HG03442 (cell line): Measurements from ENCODE around the gene PHACTR3.
"Not testable (repeated sequence)": the region's sequence is repeated elsewhere in the genome, so short reads cannot be mapped to it uniquely, and the experiment has no call there.

Source experiments
- ATAC-seq: cut with Tn5 transposase; IDR thresholded peaks from one replicate; pipeline ENCODE4 v1.9.1; 2021; ENCODE audit warnings: mild to moderate bottlenecking, moderate library complexity; ENCODE audit not compliant: unreplicated experiment

The PHACTR3 gene

GRCh38 chr20:59603781-59604541 lies at the start of gene PHACTR3:
Gene PHACTR3 (plus strand): TSS chr20:59604540. CDS start chr20:59605015, 475 bp downstream.
- no peak for ATAC-seq

GRCh38 chr20:59557733-59558529 lies 46.4 kb upstream of the PHACTR3 start:
- ATAC-seq, result not testable (repeated sequence)

- ATAC-seq, result no peak
These were observed 45.1 kb upstream of the PHACTR3 start for GRCh38 chr20:59559024-59559817.

GRCh38 chr20:59559863-59560262 lies 44.5 kb upstream of the PHACTR3 start:
- no peak for ATAC-seq

GRCh38 chr20:59560588-59561227 lies 43.6 kb upstream of the PHACTR3 start:
- ATAC-seq, result no peak

GRCh38 chr20:59561228-59561605 lies 43.1 kb upstream of the PHACTR3 start:
- no peak for ATAC-seq

GRCh38 chr20:59561614-59562277 lies 42.6 kb upstream of the PHACTR3 start:
- ATAC-seq, result no peak

- ATAC-seq, result no peak
These were observed 40.2 kb upstream of the PHACTR3 start for GRCh38 chr20:59564171-59564570.

GRCh38 chr20:59564943-59565342 lies 39.4 kb upstream of the PHACTR3 start:
- no peak for ATAC-seq

GRCh38 chr20:59565768-59566461 lies 38.4 kb upstream of the PHACTR3 start:
- ATAC-seq, result no peak

- no peak for ATAC-seq
These were observed 37.5 kb upstream of the PHACTR3 start for GRCh38 chr20:59566631-59567524.

- ATAC-seq, result no peak
These were observed 36.5 kb upstream of the PHACTR3 start for GRCh38 chr20:59567585-59568508.

- no peak for ATAC-seq
These were observed 35.8 kb upstream of the PHACTR3 start for GRCh38 chr20:59568509-59569024.

- ATAC-seq, result no peak
These were observed 35.0 kb upstream of the PHACTR3 start for GRCh38 chr20:59569305-59569704.

- no peak for ATAC-seq
These were observed 33.2 kb upstream of the PHACTR3 start for GRCh38 chr20:59571151-59571550.

- ATAC-seq, result no peak
These were observed 32.6 kb upstream of the PHACTR3 start for GRCh38 chr20:59571551-59572314.

- ATAC-seq, result no peak
These were observed 31.8 kb upstream of the PHACTR3 start for GRCh38 chr20:59572515-59572914.
